GM21381 (cell line): ENCODE data around the gene ZNF341.
"Not testable (repeated sequence)": the region's sequence is repeated elsewhere in the genome, so short reads cannot be mapped to it uniquely, and the experiment has no call there.

Experiments
- ATAC-seq: cut with Tn5 transposase; IDR thresholded peaks from one replicate; pipeline ENCODE4 v1.9.1; 2021; ENCODE audit warnings: mild to moderate bottlenecking, moderate library complexity; ENCODE audit not compliant: unreplicated experiment

The ZNF341 gene

DNA sequence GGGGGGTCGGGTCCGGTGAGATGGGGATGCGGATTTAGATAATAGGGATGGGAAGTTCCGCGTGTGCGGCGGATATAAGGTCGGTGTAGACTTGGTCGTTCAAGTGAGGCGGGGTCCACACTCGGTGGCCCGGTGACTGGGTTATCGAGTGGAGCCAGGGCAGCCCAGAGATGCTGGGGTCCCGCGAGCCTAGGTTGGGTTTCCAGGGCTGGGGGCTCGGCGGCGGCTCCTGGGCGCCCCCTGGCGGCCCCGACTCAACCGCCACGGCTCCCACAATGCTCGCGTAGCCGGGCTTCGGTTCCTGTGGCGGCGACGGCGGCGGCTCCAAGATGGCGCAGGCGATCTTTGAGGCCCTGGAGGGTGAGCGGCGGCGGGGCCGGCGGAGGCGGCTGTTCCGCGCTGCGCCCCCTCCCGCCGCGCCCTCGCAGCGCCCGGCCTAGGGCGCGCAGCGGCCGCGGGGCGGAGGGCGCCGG is at the start of gene ZNF341:
Gene ZNF341, plus strand, starts transcription at position 304 of the 473 bp plus-strand sequence. Its CDS starts 26 bp downstream, at position 330.
- ATAC-seq = peak; percentile 73

DNA sequence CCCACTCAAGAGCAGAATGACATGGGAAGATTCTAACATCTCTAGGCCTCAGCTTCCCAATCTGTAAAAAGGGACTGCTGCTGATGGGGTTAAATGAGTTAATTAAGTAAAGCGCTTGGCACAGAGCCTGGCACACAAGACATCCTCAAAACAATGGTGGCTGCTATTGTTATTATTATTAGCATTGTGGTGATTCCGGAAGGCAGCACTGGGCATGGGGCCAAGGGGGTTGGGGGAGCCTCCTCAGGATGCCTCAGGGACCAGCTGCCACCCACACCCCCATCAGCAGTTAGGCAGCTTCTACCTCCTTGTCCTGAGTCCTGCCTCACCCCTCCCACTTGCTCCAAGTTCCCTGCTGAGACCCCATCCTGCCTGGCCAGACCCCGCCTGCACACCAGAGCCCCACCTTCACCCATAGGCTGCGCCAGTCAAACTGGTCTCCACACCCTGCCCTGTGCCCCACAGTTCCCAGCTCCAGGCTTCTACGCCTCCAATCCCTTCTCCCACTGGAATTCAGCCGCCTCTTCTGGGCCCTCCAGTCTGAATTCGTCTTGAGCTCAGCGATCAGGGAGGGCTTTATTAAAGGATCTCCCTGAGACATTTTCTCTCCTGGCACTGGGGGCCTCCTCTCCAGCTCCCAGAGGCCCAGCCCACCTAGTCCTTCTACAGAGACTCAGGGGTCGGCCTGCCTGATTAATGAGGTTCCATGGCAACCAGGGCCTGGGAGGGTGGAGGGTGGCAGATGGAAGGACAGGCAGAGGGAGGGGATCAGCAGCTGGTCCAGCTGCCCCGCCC is 47.1 kb upstream of the ZNF341 start:
- ATAC-seq = no peak

DNA sequence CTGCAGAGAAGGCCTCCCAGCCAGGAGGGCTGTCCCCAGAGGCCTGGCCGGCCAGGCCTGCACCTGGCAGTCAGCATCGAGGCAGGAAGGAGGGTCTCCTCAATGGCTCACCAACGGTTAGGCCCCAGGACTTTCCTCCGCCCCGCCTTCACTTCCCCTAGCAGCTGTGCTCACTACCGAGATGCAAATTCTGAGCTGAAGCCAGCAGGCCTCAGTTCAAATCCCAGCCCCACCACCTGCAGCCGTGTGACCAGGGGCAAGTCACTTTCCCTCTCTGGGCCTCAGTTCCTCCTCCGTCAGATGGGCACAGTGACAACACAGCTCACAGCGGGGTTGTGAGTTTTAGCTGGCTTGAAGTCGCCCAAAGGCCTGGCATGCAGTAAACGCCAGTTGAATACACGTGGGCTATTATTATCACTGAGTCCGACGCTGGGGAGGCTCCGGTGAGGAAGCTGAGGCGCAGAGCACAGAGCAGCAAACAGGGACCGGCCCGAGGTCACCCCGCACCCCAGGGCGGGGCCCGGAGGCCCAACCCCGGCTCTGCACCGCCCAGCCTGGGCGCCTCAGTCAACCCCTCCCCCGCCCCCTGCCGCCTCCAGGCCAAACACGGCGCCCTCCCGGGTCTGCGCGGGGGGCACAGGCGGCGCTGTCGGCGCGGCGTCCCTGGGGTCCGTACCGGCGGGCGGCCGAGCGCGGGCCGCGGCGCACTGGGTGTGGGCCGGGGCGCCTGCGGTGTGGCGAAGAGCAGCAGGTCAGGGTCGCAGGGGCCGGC is 46.3 kb upstream of the ZNF341 start:
- peak; percentile 33 for ATAC-seq

DNA sequence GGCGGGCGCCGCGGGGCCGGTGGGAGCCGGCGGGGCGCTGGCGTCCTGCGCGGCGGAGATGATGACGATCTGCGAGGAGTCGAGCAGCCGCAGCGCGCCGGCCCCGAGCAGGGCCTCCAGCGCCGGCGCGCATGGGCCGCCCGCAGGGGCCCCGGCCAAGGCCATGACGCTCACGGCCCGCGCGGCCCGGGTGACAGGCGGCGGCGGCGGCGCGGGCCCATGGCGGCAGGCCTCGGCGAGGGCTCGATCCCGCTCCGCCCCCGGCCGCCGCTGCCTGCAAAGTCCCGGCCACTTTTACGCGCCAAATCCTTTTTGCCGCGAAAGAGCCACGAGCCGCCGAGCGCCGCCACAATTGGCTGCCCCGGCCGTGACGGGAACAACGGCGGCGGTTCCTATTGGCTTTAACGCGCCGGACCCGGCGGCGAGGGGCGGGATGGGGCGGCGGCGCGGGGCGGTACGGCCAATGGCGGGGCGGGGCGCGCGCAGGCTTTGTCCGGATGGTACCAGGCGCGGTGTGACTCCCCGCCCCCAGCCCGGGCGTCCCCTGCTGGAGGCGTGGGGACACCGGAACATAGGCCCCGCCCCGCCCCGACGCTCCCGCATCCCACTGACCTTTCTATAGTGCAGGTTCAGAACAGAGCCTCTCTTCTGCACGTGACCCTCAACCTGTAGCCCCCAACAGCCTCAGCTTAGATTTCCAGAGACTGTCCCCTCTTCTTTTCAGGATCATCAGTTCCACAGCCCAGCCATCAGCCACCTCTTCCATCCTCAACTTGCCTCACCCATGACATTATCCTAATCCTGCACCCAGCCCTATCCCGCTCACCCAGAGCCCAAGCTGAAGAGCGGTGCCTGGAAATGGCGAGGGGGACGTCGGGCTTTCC is 45.5 kb upstream of the ZNF341 start, which contains the start of gene E2F1:
Gene E2F1, minus strand, starts transcription at position 286 of the 884 bp plus-strand sequence. Its CDS starts 121 bp downstream, at position 165.
- peak; percentile 79 for ATAC-seq

DNA sequence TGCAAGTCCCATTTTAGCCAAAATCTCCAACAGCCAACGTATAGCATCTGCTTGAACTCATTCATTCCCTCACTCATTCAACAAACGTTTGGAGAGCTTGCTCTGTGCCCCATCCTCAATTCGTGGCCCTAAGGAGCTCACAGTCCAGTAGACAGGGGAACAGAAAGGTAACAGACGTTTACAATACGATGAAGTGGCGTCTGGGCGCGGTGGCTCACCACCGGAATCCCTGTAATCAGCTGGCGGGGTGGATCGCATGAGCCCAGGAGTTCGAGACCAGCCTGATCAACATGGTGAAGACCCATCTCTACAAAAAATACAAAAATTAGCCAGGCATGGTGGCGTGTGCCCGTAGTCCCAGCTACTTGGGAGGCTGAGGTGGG is 44.8 kb upstream of the ZNF341 start:
- ATAC-seq = no peak

DNA sequence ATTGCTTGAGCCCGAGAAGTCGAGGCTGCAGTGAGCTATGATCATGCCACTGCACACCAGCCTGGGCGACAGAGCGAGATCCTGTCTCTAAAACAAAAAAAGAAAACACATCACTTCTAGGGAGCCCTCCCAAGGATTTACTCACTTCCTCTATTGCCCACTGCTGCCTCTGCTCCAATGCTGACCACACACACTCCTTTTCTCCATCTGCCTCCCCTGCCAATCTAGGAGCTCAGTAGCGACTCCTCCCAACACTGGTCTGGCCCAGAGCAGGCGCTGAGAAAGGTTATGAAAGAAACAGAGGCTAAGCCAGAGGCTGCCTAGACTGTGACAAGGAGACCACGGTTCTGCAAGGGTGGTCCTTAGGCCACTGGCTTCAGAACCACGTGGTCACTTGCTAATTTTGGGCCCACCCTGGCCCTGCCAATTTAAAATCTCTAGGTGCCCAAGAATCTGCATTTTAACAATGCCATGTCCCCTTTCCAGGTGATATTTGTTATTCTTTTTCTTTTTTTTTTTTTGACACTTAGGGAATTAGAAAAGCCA is 44.4 kb upstream of the ZNF341 start:
- ATAC-seq = no peak

DNA sequence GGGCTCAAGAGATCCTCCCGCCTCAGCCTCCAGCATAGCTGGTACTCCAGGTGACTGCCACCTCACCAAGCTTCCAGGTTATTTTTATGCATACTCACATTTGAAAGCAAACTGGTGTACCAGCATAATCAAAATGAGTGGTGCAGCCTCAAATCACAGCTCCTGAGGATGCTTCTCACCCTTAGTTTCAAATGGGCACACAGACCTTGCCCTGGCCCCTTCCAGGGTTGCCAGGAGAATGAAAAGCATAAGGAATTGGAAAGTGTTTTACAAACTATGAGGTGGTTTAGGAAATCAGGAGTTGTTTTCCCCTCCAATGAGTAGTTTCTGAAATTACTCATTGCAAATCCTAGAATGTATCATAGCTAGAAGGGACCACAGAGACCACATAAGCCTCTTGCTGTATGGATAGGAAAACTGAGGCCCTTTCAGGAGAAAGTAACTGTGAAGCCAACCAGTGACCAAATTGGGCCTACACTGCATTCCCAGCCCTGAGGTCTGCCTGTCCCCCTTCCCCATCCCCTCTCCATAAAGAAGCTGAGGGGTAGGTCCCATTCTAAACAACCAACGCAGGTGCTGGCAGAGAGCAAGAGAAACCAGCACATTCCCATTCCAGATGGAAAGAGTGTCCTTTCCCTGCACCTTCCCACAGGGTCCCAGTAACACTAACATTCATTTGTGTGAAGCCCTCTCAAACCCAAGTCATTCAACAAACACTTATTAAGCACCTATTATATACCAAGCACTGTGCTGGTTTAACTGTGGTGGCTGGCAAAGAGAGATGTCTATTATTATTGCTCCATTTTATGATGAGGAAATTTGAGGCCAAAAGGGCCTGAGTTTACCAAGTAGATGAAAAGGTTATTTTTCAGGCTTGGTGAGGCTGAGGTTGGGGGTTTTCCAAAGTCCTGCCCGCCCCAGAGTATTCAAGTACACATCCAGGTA is 43.5 kb upstream of the ZNF341 start:
- ATAC-seq = no peak

DNA sequence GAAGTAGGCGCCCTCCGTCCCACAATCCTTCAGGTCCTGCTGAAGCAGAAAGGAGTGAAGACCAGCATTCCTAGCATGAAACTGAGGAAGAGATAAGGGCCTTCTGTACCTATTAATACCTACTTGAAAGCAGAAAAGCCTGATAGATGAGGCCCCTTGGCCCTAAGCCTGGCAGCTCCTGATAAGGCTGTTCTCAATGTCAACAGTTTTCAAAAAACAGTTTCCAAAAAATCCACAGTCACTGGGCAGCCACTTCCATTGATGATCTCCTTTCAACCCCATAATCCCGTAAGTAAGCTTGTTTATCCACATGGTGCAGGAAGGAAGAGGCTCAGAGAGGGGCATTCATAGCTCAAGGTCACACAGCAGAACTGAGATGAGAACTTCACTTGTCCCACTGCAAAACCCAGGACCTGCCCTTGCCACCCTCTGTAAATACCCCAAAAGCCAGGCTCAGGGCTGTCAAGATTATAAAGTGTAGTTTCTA is 42.8 kb upstream of the ZNF341 start:
- no peak for ATAC-seq

DNA sequence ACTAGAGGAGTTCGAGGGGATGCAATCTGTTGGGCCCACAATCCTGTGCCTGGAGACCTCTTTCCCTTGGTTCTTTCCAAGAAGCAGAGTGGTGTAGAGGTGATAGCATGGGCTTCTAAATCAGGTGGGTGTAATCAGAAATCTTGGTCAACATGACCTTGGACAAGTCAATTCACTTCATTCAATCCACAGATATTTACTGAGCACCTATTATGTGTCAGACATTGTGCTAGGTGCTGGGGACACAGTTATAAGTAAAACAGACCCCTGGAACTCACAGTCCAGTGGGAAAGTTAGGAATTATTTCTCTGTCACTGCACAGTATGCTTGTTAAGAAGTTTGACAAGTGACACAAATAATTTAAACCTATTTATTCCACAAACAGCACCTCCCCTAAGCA is 42.3 kb upstream of the ZNF341 start:
- no peak for ATAC-seq

DNA sequence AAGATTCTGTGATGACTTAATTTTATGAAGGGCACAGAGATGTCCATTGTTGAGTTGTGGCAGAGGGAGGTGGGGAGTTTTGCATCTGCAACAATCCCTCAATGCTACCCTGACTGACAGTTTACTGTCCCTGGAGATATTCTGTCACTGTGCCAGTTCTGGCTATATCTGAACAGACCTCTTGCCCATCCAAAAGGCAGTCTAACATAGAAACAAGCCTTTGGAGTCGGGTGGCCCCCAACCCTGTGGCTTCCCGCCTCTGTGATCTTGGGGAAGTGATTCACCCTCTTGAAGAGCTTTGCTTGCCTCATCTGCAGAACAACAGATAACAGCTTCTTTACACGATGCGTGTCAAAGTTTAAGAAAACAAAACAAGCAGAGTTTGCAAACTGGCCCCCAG is 41.8 kb upstream of the ZNF341 start:
- ATAC-seq = no peak

DNA sequence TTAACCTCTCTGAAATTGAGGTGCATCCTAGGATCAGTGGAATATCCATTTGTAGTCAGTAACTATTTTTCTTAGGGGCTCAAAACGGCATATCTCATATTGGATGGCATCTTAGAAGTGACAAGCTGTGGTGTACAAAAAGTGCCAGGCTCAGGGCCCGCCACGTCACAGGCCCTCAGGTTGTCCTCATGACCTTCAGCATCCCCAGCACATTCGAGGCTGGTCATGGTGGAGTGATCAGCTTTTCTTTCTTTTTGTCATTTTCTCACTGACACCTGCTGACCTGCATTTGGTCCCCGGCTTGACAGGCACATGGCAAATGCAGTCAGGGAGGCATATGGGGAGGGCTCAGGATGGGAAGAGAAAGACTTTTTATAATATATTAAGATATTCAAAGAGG is 38.5 kb upstream of the ZNF341 start:
- ATAC-seq = no peak

DNA sequence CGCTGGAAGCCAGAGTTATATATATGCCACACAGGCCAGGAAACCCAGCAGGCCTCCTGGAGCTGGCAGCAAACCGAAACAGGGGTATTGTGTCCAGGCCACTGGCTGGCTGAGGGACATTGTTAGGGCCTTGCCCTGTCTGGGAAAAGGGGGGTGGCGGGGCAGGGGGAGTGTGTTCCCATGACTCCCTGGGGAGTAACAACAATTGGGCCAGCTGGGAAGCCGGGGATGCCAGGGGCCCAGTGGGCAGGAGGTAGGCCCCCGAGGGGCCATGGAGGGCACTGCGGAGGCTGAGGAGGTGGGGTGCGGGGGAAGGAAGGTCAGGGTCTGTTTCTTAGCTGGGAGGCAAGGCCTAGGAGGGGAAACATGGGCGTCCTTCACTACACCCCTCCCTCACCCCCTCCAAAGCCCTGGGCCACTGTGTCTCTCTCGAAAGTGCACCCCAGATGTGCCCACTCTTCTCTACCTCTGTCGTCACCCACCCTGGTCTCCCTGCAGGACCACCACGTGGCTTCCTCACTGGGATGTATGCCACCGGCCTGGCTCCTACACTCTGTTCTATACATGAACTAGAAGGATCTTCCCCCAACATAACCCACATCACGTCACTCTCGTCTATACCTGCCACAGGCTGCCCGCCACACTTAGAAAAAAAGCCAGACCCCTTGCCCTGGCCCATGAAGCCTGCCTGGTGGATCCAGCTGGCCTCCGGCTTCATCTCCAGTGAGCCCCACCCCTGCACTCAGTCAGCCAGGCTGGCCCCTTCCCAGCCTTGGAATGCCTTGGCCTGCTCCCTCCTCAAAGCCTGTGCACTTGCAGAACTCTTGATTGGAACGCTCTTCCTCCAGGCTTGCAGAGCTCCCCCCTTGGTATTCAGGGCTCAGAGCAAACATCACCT is 37.8 kb upstream of the ZNF341 start:
- no peak for ATAC-seq

DNA sequence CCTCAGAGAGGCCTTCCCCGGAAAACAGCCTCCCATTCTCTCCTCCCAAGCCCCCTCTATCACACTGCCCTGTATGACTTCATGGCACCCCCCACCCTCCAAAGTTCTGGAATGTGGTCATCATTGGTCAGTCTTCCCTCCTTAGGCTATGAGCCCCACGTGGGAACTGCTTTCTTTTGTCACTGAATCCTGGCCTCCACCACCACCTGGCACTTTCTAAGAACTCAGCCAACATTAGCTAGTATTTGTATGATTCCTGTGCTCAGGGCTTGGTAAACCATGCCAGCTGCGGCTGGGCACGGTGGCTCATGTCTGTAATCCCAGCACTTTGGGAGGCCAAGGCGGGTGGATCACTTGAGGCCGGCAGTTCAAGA is 37.2 kb upstream of the ZNF341 start:
- no peak for ATAC-seq

DNA sequence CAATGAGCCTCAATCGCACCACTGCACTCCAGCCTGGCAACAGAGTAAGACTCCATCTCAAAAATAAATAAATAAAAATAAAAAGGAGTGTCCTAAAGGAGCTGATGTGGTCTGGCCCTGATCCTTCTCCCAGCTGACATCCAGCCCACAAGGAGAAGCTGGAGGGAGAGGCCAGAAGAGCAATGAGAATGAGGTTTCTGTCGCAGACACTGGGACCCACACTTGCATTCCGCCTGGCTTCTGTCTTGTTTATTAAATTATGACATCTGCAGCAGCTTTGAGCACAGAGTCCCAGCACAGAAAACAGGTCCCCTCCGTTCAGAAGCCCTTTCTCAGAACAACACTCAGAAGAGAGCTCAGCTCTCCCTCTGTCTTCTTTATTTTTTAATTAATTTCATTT is 35.3 kb upstream of the ZNF341 start:
- ATAC-seq = no peak

DNA sequence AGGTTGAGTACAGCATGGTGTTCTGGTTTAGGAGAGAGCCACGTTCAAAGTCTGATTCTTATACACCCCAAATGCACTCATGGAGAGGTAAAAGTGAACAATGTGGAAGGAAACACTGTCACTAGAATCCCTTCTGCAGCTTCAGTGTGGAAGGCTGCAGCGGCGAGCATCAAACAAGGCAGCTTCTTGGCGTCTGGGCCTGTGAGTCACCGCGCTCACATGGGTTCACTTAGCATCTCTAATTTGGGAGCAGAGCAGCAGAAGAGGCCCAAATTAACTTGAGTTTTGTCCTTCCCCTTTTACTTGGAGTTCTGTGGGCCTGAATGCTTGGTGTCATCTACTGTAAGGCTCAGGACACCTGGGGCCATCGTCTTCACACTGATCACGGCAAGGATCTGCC is 34.7 kb upstream of the ZNF341 start:
- no peak for ATAC-seq

DNA sequence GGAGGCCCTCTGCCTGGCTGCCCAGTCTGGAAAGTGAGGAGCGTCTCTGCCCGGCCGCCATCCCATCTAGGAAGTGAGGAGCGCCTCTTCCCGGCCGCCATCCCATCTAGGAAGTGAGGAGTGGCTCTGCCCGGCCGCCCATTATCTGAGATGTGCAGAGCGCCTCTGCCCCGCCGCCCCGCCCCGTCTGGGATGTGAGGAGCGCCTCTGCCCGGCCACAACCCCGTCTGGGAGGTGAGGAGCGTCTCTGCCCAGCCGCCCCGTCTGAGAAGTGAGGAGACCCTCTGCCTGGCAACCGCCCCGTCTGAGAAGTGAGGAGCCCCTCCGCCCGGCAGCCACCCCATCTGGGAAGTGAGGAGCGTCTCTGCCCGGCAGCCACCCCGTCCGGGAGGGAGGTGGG is 32.8 kb upstream of the ZNF341 start:
- ATAC-seq = not testable (repeated sequence)

DNA sequence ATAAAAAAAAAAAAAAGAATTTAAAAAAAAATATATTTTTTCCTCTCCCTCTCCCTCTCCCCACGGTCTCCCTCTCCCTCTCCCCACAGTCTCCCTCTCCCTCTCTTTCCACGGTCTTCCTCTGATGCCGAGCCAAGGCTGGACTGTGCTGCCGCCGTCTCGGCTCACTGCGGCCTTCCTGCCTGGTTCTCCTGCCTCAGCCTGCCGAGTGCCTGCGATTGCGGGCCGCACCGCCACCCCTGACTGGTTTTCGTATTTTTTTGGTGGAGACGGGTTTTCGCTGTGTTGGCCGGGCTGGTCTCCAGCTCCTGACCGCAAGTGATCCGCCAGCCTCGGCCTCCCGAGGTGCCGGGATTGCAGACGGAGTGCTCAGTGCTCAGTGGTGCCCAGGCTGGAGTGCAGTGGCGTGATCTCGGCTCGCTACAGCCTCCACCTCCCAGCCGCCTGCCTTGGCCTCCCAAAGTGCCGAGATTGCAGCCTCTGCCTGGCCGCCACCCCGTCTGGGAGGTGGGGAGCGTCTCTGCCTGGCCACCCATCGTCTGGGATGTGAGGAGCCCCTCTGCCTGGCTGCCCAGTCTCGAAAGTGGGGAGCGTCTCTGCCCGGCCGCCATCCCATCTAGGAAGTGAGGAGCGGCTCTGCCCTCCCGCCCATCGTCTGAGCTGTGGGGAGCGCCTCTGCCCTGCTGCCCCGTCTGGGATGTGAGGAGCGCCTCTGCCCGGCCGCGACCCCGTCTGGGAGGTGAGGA is 30.9 kb upstream of the ZNF341 start:
- ATAC-seq = not testable (repeated sequence)
